Hepatocyte (in vitro differentiated cells): ENCODE data around the gene PLVAP. TPM values are rescaled to one million over a fixed set of nuclear protein-coding genes. Genes with fewer than 3 reads are reported as not detected.

Source experiments
- DNase-seq: peaks from one replicate; pipeline ENCODE4 v3.0.0-alpha.2; 2016; ENCODE audit warnings: low spot score
- H2AFZ ChIP-seq: fragments of 200-600 bp; sonication (generic); 2 replicates; pipeline ENCODE4 v1.6.0; 2016; ENCODE audit warnings: antibody characterized with exemption, mild to moderate bottlenecking
- H3K27ac ChIP-seq: fragments of 200-600 bp; sonication (generic); 2 replicates; pipeline ENCODE4 v1.5.1; 2016; ENCODE audit warnings: mild to moderate bottlenecking
- H3K27me3 ChIP-seq: fragments of 200-600 bp; sonication (generic); 2 replicates; pipeline ENCODE4 v1.6.1; 2016
- H3K36me3 ChIP-seq: fragments of 200-600 bp; sonication (generic); replicated peaks from 2 replicates; pipeline ENCODE4 v1.5.1; 2016; ENCODE audit warnings: low read depth; ENCODE audit not compliant: insufficient read depth
- H3K4me1 ChIP-seq: fragments of 200-600 bp; sonication (generic); 2 replicates; pipeline ENCODE4 v1.5.1; 2016; ENCODE audit warnings: mild to moderate bottlenecking, moderate library complexity; ENCODE audit not compliant: insufficient read depth
- H3K4me2 ChIP-seq: fragments of 200-600 bp; sonication (generic); 2 replicates; pipeline ENCODE4 v1.6.0; 2016
- H3K4me3 ChIP-seq: fragments of 200-600 bp; sonication (generic); 2 replicates; pipeline ENCODE4 v1.5.1; 2016; ENCODE audit warnings: mild to moderate bottlenecking
- H3K79me2 ChIP-seq: fragments of 200-600 bp; sonication (generic); 2 replicates; pipeline ENCODE4 v1.6.0; 2017; ENCODE audit warnings: mild to moderate bottlenecking
- H3K9me2 ChIP-seq: fragments of 200-600 bp; sonication (generic); replicated peaks from 2 replicates; pipeline ENCODE4 v1.6.0; 2017; ENCODE audit warnings: mild to moderate bottlenecking; ENCODE audit not compliant: insufficient read depth
- H3K9me3 ChIP-seq: fragments of 200-600 bp; sonication (generic); 2 replicates; pipeline ENCODE4 v1.5.1; 2016; ENCODE audit warnings: low read depth, mild to moderate bottlenecking
- H4K20me1 ChIP-seq: fragments of 200-600 bp; sonication (generic); 2 replicates; pipeline ENCODE4 v1.6.0; 2016; ENCODE audit warnings: mild to moderate bottlenecking; ENCODE audit not compliant: insufficient read depth, poor library complexity, severe bottlenecking
- EZH2 ChIP-seq: fragments of 200-600 bp; sonication (generic); IDR thresholded peaks from 2 replicates; pipeline ENCODE4 v1.6.1; 2016; ENCODE audit warnings: antibody characterized with exemption, mild to moderate bottlenecking, borderline replicate concordance
- EZH2phosphoT487 ChIP-seq: fragments of 200-600 bp; sonication (generic); IDR thresholded peaks from one replicate; pipeline ENCODE4 v1.6.1; 2018; ENCODE audit warnings: antibody characterized with exemption, mild to moderate bottlenecking, low read depth, moderate library complexity; ENCODE audit not compliant: unreplicated experiment, severe bottlenecking
- WGBS: methylation state at CpG from one replicate; pipeline ENCODE4 v1.1.6; 2016; ENCODE audit warnings: low lambda C conversion rate; ENCODE audit errors: missing lambda C conversion rate; 5-methylcytosine and 5-hydroxymethylcytosine counted together
- polyA plus RNA-seq: library from polyadenylated mRNA; unstranded; fragments of >200 nt; fragmentation: Nextera tagmentation; extraction: Ambion mirVana; gene quantifications from 2 replicates; pipeline ENCODE4 v1.2.1, GENCODE V29; 2016
- total RNA-seq: library from RNA; depleted of rRNA; stranded (reverse); fragments of >200 nt; gene quantifications from 2 replicates; pipeline ENCODE4 v1.2.3, GENCODE V29; 2014
- TF ChIP-seq, protein P1 (sequence below): fragments of 200-600 bp; sonication (generic); IDR thresholded peaks from 2 replicates; pipeline ENCODE4 v1.5.1; 2016; ENCODE audit warnings: antibody characterized with exemption, mild to moderate bottlenecking; ENCODE audit not compliant: poor library complexity

The PLVAP gene
- total and polyA plus RNA-seq, 2 experiments from 2014 or later = 1.4 to 5.3 TPM

GRCh38 chr19:17391371-17392151 is 14.4 kb upstream of the PLVAP start:
- Histone ChIP-seq H3K9me3 (no peaks in the 10 kb centered on the region), H3K4me3 (peak overlapping the region; percentile 31), H3K79me2 (no peaks in the 10 kb centered on the region), H3K27me3 (peaks cover 9% of the 10 kb centered on the region), H3K9me2 (no peaks in the 10 kb centered on the region), H3K36me3 (no peaks in the 10 kb centered on the region), H4K20me1 (no peaks in the 10 kb centered on the region), H3K4me2 (peak overlapping the region; percentile 88), H3K27ac (no peak overlapping the region), H3K4me1 (peaks cover 5% of the 10 kb centered on the region), H2AFZ (peak overlapping the region; percentile 50)
- WGBS = 15% methylated on average over 26 of the region's 26 CpGs
- no peak for DNase-seq
- TF ChIP-seq, protein P1, sequence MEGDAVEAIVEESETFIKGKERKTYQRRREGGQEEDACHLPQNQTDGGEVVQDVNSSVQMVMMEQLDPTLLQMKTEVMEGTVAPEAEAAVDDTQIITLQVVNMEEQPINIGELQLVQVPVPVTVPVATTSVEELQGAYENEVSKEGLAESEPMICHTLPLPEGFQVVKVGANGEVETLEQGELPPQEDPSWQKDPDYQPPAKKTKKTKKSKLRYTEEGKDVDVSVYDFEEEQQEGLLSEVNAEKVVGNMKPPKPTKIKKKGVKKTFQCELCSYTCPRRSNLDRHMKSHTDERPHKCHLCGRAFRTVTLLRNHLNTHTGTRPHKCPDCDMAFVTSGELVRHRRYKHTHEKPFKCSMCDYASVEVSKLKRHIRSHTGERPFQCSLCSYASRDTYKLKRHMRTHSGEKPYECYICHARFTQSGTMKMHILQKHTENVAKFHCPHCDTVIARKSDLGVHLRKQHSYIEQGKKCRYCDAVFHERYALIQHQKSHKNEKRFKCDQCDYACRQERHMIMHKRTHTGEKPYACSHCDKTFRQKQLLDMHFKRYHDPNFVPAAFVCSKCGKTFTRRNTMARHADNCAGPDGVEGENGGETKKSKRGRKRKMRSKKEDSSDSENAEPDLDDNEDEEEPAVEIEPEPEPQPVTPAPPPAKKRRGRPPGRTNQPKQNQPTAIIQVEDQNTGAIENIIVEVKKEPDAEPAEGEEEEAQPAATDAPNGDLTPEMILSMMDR = no peak
- no peak for TF ChIP-seq EZH2phosphoT487
- TF ChIP-seq EZH2 = no peak

GRCh38 chr19:17390665-17391370 is 13.7 kb upstream of the PLVAP start:
- WGBS = 2% methylated on average over 34 of the region's 50 CpGs
- peak; percentile 97 for DNase-seq
- H3K27me3 ChIP-seq = peaks cover 9% of the 10 kb centered on the region
- H3K4me1 ChIP-seq = peaks cover 5% of the 10 kb centered on the region
- H3K9me3 ChIP-seq = no peaks in the 10 kb centered on the region
- no peaks in the 10 kb centered on the region for H3K36me3 ChIP-seq
- no peaks in the 10 kb centered on the region for H3K79me2 ChIP-seq
- H3K4me2 ChIP-seq = peak overlapping the region; percentile 92
- TF ChIP-seq EZH2phosphoT487 (no peak), EZH2 (no peak)
- TF ChIP-seq, protein P1 = peak; percentile 70
- H2AFZ ChIP-seq = peak overlapping the region; percentile 68
- H3K4me3 ChIP-seq = peak overlapping the region; percentile 31
- no peaks in the 10 kb centered on the region for H3K9me2 ChIP-seq
- no peak overlapping the region for H3K27ac ChIP-seq
- H4K20me1 ChIP-seq = no peaks in the 10 kb centered on the region

DNA sequence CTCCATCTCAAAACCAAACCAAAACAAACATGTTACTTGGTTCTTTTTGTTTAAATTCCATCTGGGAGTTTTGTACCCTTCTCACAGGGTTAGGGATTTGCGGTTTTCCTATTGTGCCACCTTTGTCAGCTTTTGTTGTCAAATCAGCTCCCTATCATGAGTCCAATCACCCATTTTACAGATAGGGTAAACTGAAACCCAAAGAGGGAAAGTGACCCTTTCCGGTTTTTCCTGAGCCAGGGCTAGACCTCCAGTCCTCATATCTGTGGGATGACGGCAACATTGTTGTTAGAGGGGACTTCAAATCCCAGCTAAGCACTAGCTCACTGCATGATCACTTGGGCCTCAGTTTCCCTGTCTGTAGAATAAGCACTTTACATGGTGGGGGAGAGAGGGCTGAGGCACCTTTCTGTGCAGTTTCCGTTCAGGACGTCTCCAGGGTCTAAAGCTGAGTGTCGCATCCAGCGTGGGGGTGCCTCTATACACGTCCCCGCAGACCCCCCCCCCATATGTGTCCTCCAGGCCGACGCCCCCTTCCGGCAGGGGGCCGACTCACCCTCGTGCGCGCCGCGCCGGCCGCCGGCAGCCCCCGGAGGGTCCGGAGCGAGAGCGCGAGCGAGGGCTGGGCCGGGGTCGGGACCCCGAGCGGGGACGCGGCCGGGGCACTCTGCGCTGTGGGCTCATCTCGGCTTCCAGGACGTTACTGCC is 13.0 kb upstream of the PLVAP start:
- Histone ChIP-seq H2AFZ (peak overlapping the region; percentile 68), H3K9me2 (no peaks in the 10 kb centered on the region), H4K20me1 (no peaks in the 10 kb centered on the region), H3K4me2 (peak overlapping the region; percentile 92), H3K79me2 (no peaks in the 10 kb centered on the region), H3K27ac (no peak overlapping the region), H3K9me3 (no peaks in the 10 kb centered on the region), H3K4me3 (peak overlapping the region; percentile 29), H3K4me1 (peaks cover 5% of the 10 kb centered on the region), H3K27me3 (peaks cover 9% of the 10 kb centered on the region), H3K36me3 (no peaks in the 10 kb centered on the region)
- 14% methylated on average over 19 of the region's 37 CpGs for WGBS
- TF ChIP-seq EZH2phosphoT487 (no peak), EZH2 (no peak)
- TF ChIP-seq, protein P1 = no peak
- DNase-seq = no peak
